ENCODE results near the gene OR52J3. TPM values are rescaled to one million over a fixed set of nuclear protein-coding genes. Genes with fewer than 3 reads are reported as not detected.

The OR52J3 gene
- total RNA-seq, 1 experiment from 2014 or later = not detected

DNA sequence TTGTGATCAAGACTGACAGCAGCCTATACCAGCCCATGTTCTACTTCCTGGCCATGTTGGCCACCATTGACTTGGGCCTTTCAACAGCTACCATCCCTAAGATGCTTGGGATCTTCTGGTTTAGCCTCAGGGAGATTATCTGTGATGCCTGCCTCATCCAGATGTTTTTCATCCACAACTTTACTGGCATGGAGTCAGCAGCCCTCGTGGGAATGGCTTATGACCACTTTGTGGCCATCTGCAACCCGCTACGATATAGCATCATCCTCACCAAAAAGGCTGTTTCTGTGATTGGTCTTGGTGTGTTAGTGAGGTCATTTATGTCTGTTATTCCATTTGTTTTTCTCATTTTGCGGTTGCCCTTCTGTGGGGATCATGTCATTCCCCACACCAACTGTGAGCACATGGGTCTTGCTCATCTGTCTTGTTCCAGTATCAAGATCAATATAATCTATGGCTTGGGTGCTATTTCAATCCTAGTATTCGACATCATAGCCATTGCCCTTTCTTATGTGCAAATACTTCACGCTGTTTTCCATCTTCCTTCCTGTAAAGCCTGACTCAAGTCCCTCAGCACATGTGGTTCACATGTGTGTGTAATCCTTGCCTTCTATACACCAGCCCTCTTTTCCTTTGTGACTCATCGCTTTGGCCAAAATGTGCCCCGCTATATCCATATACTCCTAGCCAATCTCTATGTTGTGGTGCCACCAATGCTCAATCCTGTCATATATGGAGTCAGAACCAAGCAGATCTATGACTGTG is 46.7 kb downstream of the OR52J3 start:
- no peak for DNase-seq (ENCODE audit: low read depth)

GRCh38 chr11:5096011-5096410 is 49.7 kb downstream of the OR52J3 start:
- no peak for DNase-seq (ENCODE audit: low read depth)

Other genes starting within 250 kb of the OR52J3 start
- not detected in 2 replicates for gene OR52R1, start 242.1 kb upstream of the OR52J3 start, total RNA-seq (2014; rRNA removed)
- gene OR51F2, start 225.2 kb upstream of the OR52J3 start, total RNA-seq (2014; rRNA removed) = not detected in 2 replicates
- not detected in 2 replicates for gene OR51S1, start 197.3 kb upstream of the OR52J3 start, total RNA-seq (2014; rRNA removed)
- not detected in 2 replicates for gene OR51T1, start 164.6 kb upstream of the OR52J3 start, total RNA-seq (2014; rRNA removed)
- gene OR51A7, start 142.7 kb upstream of the OR52J3 start, total RNA-seq (2014; rRNA removed) = not detected in 2 replicates
- gene OR51G2, start 127.2 kb upstream of the OR52J3 start, total RNA-seq (2014; rRNA removed) = not detected in 2 replicates
- not detected in 2 replicates for gene OR51G1, start 122.2 kb upstream of the OR52J3 start, total RNA-seq (2014; rRNA removed)
- gene OR51A4, start 98.9 kb upstream of the OR52J3 start, total RNA-seq (2014; rRNA removed) = not detected in 2 replicates
- gene OR51A2, start 90.8 kb upstream of the OR52J3 start, total RNA-seq (2014; rRNA removed) = not detected in 2 replicates
- gene OR51L1, start 51.7 kb upstream of the OR52J3 start, total RNA-seq (2014; rRNA removed) = not detected in 2 replicates
- not detected in 2 replicates for gene OR52E2, start 13.1 kb downstream of the OR52J3 start, total RNA-seq (2014; rRNA removed)
- gene OR52E1, start 23.0 kb downstream of the OR52J3 start, total RNA-seq (2014; rRNA removed) = not detected in 2 replicates
- not detected in 2 replicates for gene OR52A5, start 91.8 kb downstream of the OR52J3 start, total RNA-seq (2014; rRNA removed)
- gene OR52A1, start 108.2 kb downstream of the OR52J3 start, total RNA-seq (2014; rRNA removed) = not detected in 2 replicates
- not detected in 2 replicates for gene OR51V1, start 154.2 kb downstream of the OR52J3 start, total RNA-seq (2014; rRNA removed)
- not detected in 2 replicates for gene HBB, start 180.5 kb downstream of the OR52J3 start, total RNA-seq (2014; rRNA removed)
- not detected in 2 replicates for gene HBD, start 188.0 kb downstream of the OR52J3 start, total RNA-seq (2014; rRNA removed)
- gene HBG1, start 203.3 kb downstream of the OR52J3 start, total RNA-seq (2014; rRNA removed) = not detected in 2 replicates
- not detected in 2 replicates for gene HBG2, start 208.3 kb downstream of the OR52J3 start, total RNA-seq (2014; rRNA removed)
- gene HBE1, start 223.4 kb downstream of the OR52J3 start, total RNA-seq (2014; rRNA removed) = not detected in 2 replicates